Neural progenitor cell (in vitro differentiated cells): ENCODE measurements around the gene TBX20. TPM values are rescaled to one million over a fixed set of nuclear protein-coding genes. Genes with fewer than 3 reads are reported as not detected.

Experiments used
- DNase-seq: peaks from one replicate; pipeline ENCODE4 v3.0.0-alpha.2; 2016; ENCODE audit warnings: low spot score
- H2AFZ ChIP-seq: fragments of 200-600 bp; sonication (generic); replicated peaks from 2 replicates; pipeline ENCODE4 v1.6.1; 2016; ENCODE audit warnings: antibody characterized with exemption
- H3F3A ChIP-seq: fragments of 200-600 bp; sonication (generic); 2 replicates; pipeline ENCODE4 v1.6.1; 2016; ENCODE audit warnings: antibody characterized with exemption, low read depth
- H3K27ac ChIP-seq: fragments of 200-600 bp; sonication (generic); 2 replicates; pipeline ENCODE4 v1.5.1; 2016; ENCODE audit warnings: mild to moderate bottlenecking
- H3K27me3 ChIP-seq: fragments of 200-600 bp; sonication (generic); 2 replicates; pipeline ENCODE4 v1.6.1; 2016; ENCODE audit warnings: mild to moderate bottlenecking, moderate library complexity
- H3K36me3 ChIP-seq: fragments of 200-600 bp; sonication (generic); 2 replicates; pipeline ENCODE4 v1.5.1; 2016
- H3K4me1 ChIP-seq: fragments of 200-600 bp; sonication (generic); 2 replicates; pipeline ENCODE4 v1.6.1; 2016; ENCODE audit warnings: mixed run types
- H3K4me2 ChIP-seq: fragments of 200-600 bp; sonication (generic); 2 replicates; pipeline ENCODE4 v1.6.1; 2016
- H3K4me3 ChIP-seq: fragments of 200-600 bp; sonication (generic); 2 replicates; pipeline ENCODE4 v1.5.1; 2016
- H3K79me2 ChIP-seq: fragments of 200-600 bp; sonication (generic); 2 replicates; pipeline ENCODE4 v1.6.1; 2016; ENCODE audit warnings: low read depth
- H3K9ac ChIP-seq: fragments of 200-600 bp; sonication (generic); 2 replicates; pipeline ENCODE4 v1.6.1; 2016
- H3K9me3 ChIP-seq: fragments of 200-600 bp; sonication (generic); 2 replicates; pipeline ENCODE4 v1.5.1; 2016; ENCODE audit warnings: low read depth
- H4K20me1 ChIP-seq: fragments of 200-600 bp; sonication (generic); 2 replicates; pipeline ENCODE4 v1.6.1; 2016; ENCODE audit warnings: low read depth
- H3K27ac Mint-ChIP-seq: 3 replicates; pipeline ENCODE4 v1.8.0; 2021; ENCODE audit warnings: mixed read lengths
- H3K27me3 Mint-ChIP-seq: 2 replicates; pipeline ENCODE4 v1.8.0; 2022; ENCODE audit warnings: low read depth, mild to moderate bottlenecking, inconsistent platforms, moderate library complexity, mixed read lengths; ENCODE audit not compliant: insufficient read depth
- H3K36me3 Mint-ChIP-seq: 3 replicates; pipeline ENCODE4 v1.8.0; 2021; ENCODE audit warnings: mixed read lengths
- H3K4me1 Mint-ChIP-seq: 3 replicates; pipeline ENCODE4 v1.8.0; 2021; ENCODE audit warnings: mixed read lengths
- H3K4me3 Mint-ChIP-seq: 3 replicates; pipeline ENCODE4 v1.8.0; 2021; ENCODE audit warnings: mild to moderate bottlenecking, moderate library complexity, mixed read lengths
- H3K9me3 Mint-ChIP-seq: 3 replicates; pipeline ENCODE4 v1.8.0; 2020; ENCODE audit warnings: mixed read lengths
- EZH2 ChIP-seq: fragments of 200-600 bp; sonication (generic); IDR thresholded peaks from 2 replicates; pipeline ENCODE4 v1.6.1; 2017; ENCODE audit warnings: antibody characterized with exemption, mild to moderate bottlenecking, moderate library complexity
- EZH2phosphoT487 ChIP-seq: fragments of 200-600 bp; sonication (generic); IDR thresholded peaks from 2 replicates; pipeline ENCODE4 v1.6.1; 2017; ENCODE audit warnings: antibody characterized with exemption
- total RNA-seq: library from RNA; depleted of rRNA; stranded (reverse); fragments of >200 nt; gene quantifications from 2 replicates; pipeline ENCODE4 v1.2.3, GENCODE V29; 2015; ENCODE audit warnings: low replicate concordance
- TF ChIP-seq, protein P1 (sequence below): fragments of 200-600 bp; sonication (generic); IDR thresholded peaks from 2 replicates; pipeline ENCODE4 v1.5.1; 2017; ENCODE audit warnings: antibody characterized with exemption, mild to moderate bottlenecking

The TBX20 gene
- total RNA-seq, 1 donor from 2014 or later, result not detected

DNA sequence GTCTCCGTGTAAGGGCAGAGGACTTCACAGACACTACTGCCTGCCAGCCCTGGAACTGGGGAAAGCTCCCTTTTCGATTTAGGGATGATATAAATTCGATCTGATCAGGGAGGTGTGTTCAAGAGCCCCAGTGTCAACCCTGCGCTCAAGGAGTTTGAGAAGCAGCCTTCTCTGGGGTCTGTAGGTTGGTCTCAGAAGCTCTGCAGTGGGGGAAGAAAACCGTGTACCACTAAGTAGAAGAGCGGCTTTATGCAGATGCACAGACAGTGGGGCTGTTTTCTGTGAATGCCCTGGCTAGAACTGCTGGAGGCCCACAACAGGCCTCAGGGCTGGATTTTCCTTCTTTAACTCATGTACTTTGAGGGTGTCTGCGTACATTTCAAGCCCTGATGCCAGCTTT lies 6.3 kb upstream of the TBX20 start:
- DNase-seq, result peak; percentile 49
- Histone ChIP-seq H3K36me3 (no peaks in the 10 kb centered on the region), H3K4me1 (peaks cover 6% of the 10 kb centered on the region), H4K20me1 (peaks cover 61% of the 10 kb centered on the region), H3K9ac (no peak overlapping the region), H3K4me2 (no peak overlapping the region), H3K9me3 (no peaks in the 10 kb centered on the region), H3K27me3 (peaks cover 100% of the 10 kb centered on the region), H3K79me2 (no peaks in the 10 kb centered on the region), H3K27ac (no peak overlapping the region), H3F3A (peaks cover 11% of the 10 kb centered on the region), H3K4me3 (no peak overlapping the region), H2AFZ (no peak overlapping the region)
- Mint-ChIP-seq H3K4me3 (no peak overlapping the region), H3K9me3 (peaks cover 7% of the 10 kb centered on the region), H3K27me3 (peaks cover 90% of the 10 kb centered on the region), H3K36me3 (no peaks in the 10 kb centered on the region), H3K4me1 (peaks cover 12% of the 10 kb centered on the region), H3K27ac (no peak overlapping the region)
- no peak for TF ChIP-seq EZH2phosphoT487
- TF ChIP-seq EZH2, result no peak
- TF ChIP-seq, protein P1, sequence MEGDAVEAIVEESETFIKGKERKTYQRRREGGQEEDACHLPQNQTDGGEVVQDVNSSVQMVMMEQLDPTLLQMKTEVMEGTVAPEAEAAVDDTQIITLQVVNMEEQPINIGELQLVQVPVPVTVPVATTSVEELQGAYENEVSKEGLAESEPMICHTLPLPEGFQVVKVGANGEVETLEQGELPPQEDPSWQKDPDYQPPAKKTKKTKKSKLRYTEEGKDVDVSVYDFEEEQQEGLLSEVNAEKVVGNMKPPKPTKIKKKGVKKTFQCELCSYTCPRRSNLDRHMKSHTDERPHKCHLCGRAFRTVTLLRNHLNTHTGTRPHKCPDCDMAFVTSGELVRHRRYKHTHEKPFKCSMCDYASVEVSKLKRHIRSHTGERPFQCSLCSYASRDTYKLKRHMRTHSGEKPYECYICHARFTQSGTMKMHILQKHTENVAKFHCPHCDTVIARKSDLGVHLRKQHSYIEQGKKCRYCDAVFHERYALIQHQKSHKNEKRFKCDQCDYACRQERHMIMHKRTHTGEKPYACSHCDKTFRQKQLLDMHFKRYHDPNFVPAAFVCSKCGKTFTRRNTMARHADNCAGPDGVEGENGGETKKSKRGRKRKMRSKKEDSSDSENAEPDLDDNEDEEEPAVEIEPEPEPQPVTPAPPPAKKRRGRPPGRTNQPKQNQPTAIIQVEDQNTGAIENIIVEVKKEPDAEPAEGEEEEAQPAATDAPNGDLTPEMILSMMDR, result no peak

DNA sequence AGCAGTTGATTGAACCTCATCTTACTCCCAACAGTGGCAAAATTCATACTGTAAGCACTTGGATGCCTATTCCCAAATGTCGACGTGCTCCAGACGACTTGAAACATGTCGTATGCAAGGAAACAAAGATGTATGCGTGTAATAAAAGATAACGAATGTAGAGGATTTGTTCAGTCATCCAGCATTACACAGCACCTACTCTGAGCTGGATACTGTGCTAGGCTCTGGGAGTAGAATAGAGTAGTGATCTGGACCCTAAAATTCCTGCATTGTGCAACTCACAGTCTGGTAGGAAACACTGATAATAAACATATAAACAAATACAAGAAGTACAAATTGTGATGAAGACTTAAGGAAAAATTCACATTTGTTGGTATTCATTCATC lies 5.6 kb upstream of the TBX20 start:
- H3K27ac ChIP-seq, result no peak overlapping the region
- Mint-ChIP-seq H3K27me3 (peaks cover 91% of the 10 kb centered on the region), H3K4me3 (peak overlapping the region; percentile 3), H3K27ac (no peak overlapping the region), H3K4me1 (peaks cover 13% of the 10 kb centered on the region), H3K36me3 (no peaks in the 10 kb centered on the region), H3K9me3 (peaks cover 7% of the 10 kb centered on the region)
- peaks cover 68% of the 10 kb centered on the region for H4K20me1 ChIP-seq
- no peak overlapping the region for H3K4me3 ChIP-seq
- H3K9ac ChIP-seq, result no peak overlapping the region
- no peaks in the 10 kb centered on the region for H3K36me3 ChIP-seq
- peaks cover 6% of the 10 kb centered on the region for H3K4me1 ChIP-seq
- no peak for DNase-seq
- TF ChIP-seq EZH2phosphoT487, result no peak
- TF ChIP-seq, protein P1, result no peak
- TF ChIP-seq EZH2, result peak; percentile 11
- H3K4me2 ChIP-seq, result no peak overlapping the region
- no peaks in the 10 kb centered on the region for H3K9me3 ChIP-seq
- peaks cover 15% of the 10 kb centered on the region for H3F3A ChIP-seq
- H2AFZ ChIP-seq, result no peak overlapping the region
- no peaks in the 10 kb centered on the region for H3K79me2 ChIP-seq
- peaks cover 100% of the 10 kb centered on the region for H3K27me3 ChIP-seq

- peaks cover 7% of the 10 kb centered on the region for H3K9me3 Mint-ChIP-seq
- DNase-seq, result no peak
- H3K27ac ChIP-seq, result no peak overlapping the region
- H3K27me3 ChIP-seq, result peaks cover 100% of the 10 kb centered on the region
- TF ChIP-seq EZH2 (peak; percentile 56), EZH2phosphoT487 (no peak)
- no peak overlapping the region for H3K27ac Mint-ChIP-seq
- no peaks in the 10 kb centered on the region for H3K36me3 ChIP-seq
- no peaks in the 10 kb centered on the region for H3K79me2 ChIP-seq
- peak overlapping the region; percentile 3 for H3K4me3 Mint-ChIP-seq
- peaks cover 90% of the 10 kb centered on the region for H3K27me3 Mint-ChIP-seq
- peaks cover 72% of the 10 kb centered on the region for H4K20me1 ChIP-seq
- H3K4me1 ChIP-seq, result peaks cover 6% of the 10 kb centered on the region
- no peaks in the 10 kb centered on the region for H3K9me3 ChIP-seq
- H3F3A ChIP-seq, result peaks cover 18% of the 10 kb centered on the region
- no peak overlapping the region for H3K4me3 ChIP-seq
- no peak overlapping the region for H3K9ac ChIP-seq
- no peak overlapping the region for H2AFZ ChIP-seq
- no peak overlapping the region for H3K4me2 ChIP-seq
- H3K36me3 Mint-ChIP-seq, result no peaks in the 10 kb centered on the region
- peaks cover 16% of the 10 kb centered on the region for H3K4me1 Mint-ChIP-seq
These were observed 5.1 kb upstream of the TBX20 start for GRCh38 chr7:35258868-35259522.

- peak overlapping the region; percentile 24 for H3K4me3 ChIP-seq
- H3K79me2 ChIP-seq, result no peaks in the 10 kb centered on the region
- no peaks in the 10 kb centered on the region for H3K36me3 Mint-ChIP-seq
- peak overlapping the region; percentile 65 for H3K4me2 ChIP-seq
- peak overlapping the region; percentile 66 for H3K4me3 Mint-ChIP-seq
- H3K36me3 ChIP-seq, result no peaks in the 10 kb centered on the region
- H3K4me1 Mint-ChIP-seq, result peaks cover 20% of the 10 kb centered on the region
- H3K27me3 ChIP-seq, result peaks cover 100% of the 10 kb centered on the region
- peaks cover 10% of the 10 kb centered on the region for H3K4me1 ChIP-seq
- no peak overlapping the region for H3K9ac ChIP-seq
- peaks cover 88% of the 10 kb centered on the region for H3K27me3 Mint-ChIP-seq
- TF ChIP-seq, protein P1, result no peak
- TF ChIP-seq EZH2 (no peak), EZH2phosphoT487 (peak; percentile 63)
- H3F3A ChIP-seq, result peaks cover 18% of the 10 kb centered on the region
- no peak overlapping the region for H3K27ac Mint-ChIP-seq
- no peak overlapping the region for H3K27ac ChIP-seq
- H3K9me3 Mint-ChIP-seq, result peaks cover 7% of the 10 kb centered on the region
- no peaks in the 10 kb centered on the region for H3K9me3 ChIP-seq
- peak; percentile 69 for DNase-seq
- H2AFZ ChIP-seq, result no peak overlapping the region
- H4K20me1 ChIP-seq, result peaks cover 78% of the 10 kb centered on the region
These were observed 4.4 kb upstream of the TBX20 start for GRCh38 chr7:35258125-35258867.
